ENCODE measurements around the gene LTBP4. TPM values are rescaled to one million over a fixed set of nuclear protein-coding genes. Genes with fewer than 3 reads are reported as not detected.

The LTBP4 gene
- total RNA-seq, 1 donor from 2014 or later: 275 TPM

DNA sequence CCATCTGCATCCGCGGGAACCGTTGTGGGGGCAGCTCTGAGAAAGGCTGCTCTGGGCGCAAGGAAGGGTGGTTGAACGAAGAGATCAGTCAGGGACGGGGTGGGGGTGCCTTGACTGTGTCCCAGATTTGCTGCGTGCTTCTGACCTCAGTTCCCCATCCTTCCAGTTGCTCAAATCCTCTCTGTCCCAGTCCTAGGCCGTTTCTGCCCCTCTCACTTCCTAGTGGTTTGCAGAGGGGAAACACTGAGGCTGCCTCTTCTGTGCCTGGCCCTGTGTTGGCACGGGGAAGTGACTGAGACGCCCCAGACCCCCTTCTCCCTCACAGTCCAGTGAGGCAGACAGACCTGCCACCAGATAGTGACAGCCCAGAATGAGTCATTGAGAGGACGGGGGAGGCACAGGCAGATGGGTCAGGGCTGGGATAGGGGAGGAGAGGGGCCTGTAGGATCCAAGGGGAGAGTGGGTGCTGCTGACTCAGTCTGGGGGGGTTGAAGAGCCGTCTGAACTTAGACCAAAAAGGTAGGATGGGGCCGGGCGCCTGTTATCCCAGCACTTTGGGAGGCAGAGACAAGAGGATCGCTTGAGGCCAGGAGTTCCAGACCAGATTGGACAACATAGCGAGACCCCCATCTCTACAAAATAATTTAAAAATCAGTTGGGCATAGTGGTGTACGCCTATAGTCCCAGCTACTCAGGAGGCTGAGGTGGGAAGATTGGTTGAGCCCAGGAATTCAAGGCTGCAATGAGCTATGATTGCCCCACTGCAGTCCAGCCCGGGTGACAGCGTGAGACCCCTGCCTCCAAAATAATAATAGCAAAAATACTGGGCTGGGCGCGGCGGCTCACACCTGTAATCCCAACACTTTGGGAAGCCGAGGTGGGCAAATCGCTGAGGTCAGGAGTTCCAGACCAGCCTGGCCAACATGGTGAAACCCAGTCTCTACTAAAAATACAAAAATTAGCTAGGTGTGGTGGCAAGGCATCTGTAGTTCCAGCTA lies 62.8 kb downstream of the LTBP4 start:
- DNase-seq: no peak

DNA sequence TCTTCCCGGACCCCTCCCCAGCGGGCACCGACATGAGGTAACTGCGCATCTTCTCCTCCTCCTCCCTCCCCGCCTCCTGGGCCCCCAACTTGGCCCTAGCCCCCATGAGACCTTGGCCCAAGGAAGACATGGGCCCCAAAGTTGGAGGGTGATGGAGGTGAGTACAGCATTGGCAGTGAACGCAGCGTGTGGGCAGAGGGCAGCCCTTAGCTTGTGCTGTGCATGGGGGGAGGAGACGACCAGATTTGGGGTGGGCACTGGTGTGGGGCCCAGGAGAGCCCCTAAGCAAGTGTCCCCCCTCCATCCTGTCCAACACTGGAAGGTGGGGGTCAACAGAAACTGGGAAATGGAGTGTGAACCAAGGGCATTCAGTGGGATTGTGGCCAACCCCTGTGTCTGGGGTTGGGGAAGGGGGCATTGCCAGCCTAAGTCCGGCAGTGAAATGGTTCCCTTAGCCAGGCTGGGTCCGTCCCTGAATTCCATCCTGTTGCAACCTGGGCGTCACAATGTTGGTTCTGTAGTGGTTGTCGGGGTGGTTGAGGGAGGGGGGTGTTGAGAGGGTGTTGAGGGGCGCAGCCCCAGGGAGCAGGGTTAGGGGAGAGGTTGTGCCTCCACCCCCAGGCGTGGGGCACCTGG lies 65.8 kb downstream of the LTBP4 start:
- no peak for DNase-seq

DNA sequence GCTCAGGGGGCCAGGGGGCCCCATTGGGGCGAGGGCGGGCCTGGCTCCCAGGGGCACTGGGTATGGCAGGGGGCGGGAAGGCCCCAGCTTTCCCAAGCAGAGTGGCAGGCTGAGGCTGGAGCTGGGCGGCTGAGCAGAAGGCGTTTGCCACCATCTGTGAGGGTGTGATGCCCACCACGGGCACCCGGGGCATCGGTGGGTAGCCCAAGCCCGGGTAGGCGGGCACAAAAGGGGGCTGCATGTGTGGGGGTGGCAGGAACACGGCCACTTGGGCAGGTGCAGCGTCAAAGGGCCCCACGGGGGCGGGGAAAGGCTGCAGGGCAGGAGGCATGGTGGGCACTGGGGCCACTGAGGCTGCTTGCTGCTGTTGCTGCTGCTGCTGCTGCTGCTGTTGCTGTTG lies 66.4 kb downstream of the LTBP4 start:
- no peak for DNase-seq

DNA sequence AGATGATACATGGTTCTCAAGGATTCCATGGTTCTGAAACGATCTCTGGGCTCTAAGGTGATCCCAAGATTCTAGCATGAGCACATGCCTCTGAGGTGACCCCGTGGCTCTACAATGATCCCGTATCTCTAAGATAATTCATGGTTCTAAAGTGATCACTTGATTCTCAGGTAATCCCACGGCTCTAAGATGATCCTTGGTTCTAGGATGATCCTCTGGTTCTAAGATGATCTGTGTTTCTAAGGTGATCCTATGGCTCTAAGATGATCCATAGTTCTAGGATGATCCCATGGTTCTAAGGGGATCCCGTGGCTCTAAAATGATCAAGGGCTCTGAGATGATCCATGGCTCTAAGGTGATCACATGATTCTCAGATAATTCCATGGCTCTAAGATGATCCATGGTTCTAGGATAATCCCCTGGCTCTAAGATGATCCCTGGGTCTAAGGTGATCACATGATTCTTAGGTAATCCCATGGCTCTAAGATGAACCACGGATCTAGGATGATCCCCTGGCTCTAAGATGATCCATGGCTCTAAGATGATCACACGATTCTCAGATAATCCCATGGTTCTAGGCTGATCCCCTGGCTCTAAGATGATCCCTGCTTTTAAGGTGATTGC lies 67.9 kb downstream of the LTBP4 start:
- no peak for DNase-seq

DNA sequence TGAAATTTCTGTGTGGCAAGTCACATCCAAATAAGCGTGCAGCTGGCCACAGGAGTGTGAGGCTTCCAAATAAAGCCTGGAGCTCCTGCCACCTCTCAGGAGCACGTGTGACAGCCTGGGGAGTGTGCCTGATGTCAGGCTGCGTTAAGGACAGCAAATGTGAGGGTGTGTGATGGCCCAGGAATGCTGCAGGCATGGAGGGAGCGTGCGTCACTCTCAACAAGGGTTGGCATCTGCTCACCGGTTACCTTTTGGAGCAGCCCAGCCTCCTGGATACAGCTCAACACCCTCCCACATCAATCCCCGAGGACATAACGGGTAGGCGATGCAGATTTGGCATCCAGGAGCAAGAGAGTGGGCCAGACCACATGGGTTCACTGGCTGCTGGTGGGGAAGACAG lies 70.2 kb downstream of the LTBP4 start:
- no peak for DNase-seq

DNA sequence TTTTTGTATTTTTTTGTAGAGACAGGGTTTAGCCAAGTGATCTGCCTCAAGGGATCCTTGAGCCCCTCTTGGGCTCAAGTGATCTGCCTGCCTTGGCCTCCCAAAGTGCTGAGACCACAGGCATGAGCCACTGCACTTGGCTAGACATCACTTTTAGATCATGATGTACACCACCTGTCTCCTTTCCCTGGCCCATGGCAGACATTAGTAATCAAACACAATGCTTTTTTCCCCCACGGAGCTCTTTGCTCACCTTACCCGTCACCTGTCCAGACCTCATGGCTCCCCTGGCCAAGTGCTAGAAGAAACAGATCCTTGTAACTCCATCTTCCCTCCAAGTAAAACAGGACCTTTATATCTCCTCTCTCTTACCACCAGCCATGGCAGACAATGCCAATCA lies 70.9 kb downstream of the LTBP4 start:
- no peak for DNase-seq

DNA sequence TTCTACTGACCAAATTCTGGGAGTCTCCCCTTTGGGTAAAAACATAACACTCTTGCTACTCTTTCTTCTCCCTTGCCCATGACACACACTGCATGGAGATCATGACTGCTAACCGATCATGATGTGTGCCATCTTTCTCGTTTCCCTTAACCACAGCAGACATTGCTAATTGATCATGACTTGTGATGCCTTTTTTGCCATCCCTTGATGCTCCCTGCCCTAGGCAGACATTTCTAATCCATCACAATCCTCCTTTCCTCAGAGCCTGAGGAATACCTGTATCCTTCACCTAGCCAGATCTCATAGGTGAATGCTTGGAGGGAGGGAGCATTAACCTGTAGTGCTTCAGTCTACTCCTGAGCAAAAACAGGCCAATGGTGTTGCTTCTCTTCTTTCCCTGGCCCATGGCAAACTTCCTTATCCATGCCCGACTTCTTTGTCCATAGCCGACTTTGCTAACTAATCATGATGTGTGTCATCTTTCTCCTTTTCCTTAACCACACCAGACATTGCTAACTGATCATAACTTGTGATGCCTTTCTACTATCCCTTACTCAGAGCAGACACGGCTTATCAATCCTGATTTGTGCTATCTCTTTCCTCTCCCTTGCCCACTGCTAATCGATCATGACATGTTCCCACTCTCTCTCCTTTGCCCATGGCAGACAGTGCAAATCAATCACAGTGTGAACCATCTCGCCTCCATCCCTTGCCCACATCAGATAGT lies 71.6 kb downstream of the LTBP4 start:
- DNase-seq: no peak

DNA sequence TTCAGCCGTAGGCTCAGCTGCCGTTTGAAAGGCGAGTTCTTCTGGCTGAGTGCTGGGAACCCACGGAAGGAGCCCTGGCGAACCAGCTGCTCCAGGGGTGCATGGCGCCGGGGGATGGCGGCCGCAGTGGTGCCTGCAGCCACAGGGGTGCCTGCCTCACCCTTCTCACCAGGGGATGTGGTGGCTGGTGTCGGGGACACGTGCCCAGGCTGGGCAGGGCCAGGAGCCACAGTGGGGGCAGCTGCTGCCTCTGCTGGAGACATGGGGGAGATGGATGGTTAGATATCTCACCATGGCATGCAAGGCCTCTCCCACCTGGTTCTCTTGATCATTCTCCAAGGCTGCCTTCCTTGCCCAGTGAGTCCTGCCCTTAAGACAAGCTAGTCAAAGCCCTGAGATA lies 72.2 kb downstream of the LTBP4 start:
- DNase-seq: no peak

DNA sequence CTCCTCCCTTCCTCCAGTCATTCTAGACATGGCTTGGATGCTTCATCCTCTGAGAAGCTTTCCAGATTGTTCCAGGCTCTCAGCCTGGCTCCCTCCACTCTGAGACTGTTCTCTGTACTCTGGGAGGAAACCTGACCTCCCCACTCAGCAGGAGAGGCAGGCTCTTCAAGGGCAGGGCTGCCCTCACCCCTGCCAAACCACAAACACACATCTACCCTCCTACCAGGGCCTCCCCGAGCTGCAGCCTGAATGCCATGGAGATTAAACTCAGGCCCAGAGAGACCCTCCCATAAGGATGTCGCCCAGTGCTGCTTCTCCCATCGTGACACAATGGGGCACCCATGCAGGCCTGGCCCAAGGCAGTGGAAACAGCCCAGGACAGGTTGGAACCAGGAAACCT lies 73.1 kb downstream of the LTBP4 start:
- no peak for DNase-seq

DNA sequence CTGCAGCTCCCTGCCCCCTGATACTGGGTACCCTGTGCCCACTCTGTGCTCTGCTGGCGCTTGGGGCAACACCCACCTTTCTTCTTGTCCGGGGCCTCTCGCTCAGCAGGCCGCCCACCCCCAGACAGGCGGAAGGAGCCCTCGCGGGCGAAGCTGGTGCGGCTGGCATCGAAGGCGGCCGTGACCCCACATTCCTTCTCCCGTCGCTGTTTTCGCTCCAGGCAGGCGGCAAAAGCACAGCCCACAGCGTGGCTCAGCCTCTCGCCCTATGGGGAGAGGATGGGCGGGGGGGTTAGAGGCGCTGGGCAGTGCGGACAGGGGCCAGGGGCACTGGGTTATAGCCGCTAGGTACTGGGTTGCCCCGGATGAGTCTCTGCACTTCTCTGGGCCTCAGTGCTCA lies 76.0 kb downstream of the LTBP4 start:
- no peak for DNase-seq

Other genes with a start within 250 kb of the LTBP4 start
- not detected for gene HIPK4, start 211.2 kb upstream of the LTBP4 start, total RNA-seq
- gene PRX, start 188.0 kb upstream of the LTBP4 start, total RNA-seq: 32.0 TPM
- gene SERTAD1, start 175.4 kb upstream of the LTBP4 start, total RNA-seq: 12.9 TPM
- 42.3 TPM for gene SERTAD3, start 157.0 kb upstream of the LTBP4 start, total RNA-seq
- gene BLVRB, start 135.6 kb upstream of the LTBP4 start, total RNA-seq: 57.4 TPM
- 0.92 TPM for gene SPTBN4, start 134.4 kb upstream of the LTBP4 start, total RNA-seq
- gene SHKBP1, start 24.5 kb upstream of the LTBP4 start, total RNA-seq: 8.8 TPM
- gene NUMBL, start 89.3 kb downstream of the LTBP4 start, total RNA-seq: 69.1 TPM
- 41.4 TPM for gene COQ8B, start 115.5 kb downstream of the LTBP4 start, total RNA-seq
- gene ITPKC, start 115.7 kb downstream of the LTBP4 start, total RNA-seq: 18.8 TPM
- gene ACTMAP, start 149.1 kb downstream of the LTBP4 start, total RNA-seq: 1.3 TPM
- gene SNRPA, start 149.8 kb downstream of the LTBP4 start, total RNA-seq: 14.2 TPM
- gene MIA, start 174.2 kb downstream of the LTBP4 start, total RNA-seq: 1.9 TPM
- 5.6 TPM for gene RAB4B, start 176.9 kb downstream of the LTBP4 start, total RNA-seq
- gene EGLN2, start 197.8 kb downstream of the LTBP4 start, total RNA-seq: 58.7 TPM
- not detected for gene CYP2A6, start 249.1 kb downstream of the LTBP4 start, total RNA-seq